ENCODE data around the gene MXRA8.

Gene MXRA8

DNA sequence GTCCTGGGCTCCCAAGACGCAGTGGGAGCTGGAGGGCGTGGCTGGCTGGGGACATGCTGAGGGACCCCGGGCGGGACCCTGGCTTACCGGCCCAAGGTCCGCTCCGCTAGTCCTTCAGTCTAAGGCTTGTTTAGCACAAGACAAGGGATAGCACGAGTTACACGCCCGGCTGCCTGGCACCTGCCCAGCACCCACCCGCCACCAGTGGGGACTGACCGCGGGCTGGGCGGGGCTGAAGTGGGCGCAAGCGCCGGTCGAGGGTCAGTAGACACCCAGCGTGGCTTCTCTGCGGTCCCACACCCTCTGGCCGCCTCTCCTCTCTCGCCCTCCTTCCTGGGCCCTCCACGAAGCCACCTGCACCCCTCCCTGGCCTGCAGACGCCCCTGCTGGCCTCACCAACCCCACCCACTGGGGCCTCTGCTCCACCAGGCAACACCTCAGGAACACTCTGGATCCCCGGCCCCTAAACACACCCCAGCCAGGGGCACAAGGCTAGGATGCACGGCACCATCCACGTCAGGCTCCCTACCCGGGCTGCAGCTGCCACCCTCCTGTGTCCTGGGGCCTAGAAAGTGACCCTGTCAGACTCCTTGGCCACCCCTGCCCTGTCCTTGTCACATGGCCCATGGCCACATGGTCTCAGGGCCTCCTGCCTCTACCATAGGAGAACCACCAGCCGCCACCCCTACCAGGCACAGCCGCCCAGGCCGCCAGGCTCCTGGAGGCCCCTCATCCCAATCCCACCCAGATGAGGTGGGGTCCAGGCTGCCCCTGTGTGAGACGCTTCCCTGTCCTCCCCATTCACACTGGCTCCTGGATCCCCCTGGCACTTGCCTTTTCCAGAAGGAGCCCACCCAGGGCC is 21.2 kb downstream of the MXRA8 start:
- Mint-ChIP-seq H3K4me1 (ENCODE audit: low read depth in 2 of 2) (no peaks in the 10 kb centered on the region), H3K27ac (no peak overlapping the region), H3K9me3 (no peaks in the 10 kb centered on the region), H3K4me3 (no peak overlapping the region), H3K36me3 (ENCODE audit: insufficient read depth) (peaks cover 25% of the 10 kb centered on the region), H3K27me3 (no peaks in the 10 kb centered on the region)
- DNase-seq, result no peak
- ATAC-seq (replicated peaks), result no peak

DNA sequence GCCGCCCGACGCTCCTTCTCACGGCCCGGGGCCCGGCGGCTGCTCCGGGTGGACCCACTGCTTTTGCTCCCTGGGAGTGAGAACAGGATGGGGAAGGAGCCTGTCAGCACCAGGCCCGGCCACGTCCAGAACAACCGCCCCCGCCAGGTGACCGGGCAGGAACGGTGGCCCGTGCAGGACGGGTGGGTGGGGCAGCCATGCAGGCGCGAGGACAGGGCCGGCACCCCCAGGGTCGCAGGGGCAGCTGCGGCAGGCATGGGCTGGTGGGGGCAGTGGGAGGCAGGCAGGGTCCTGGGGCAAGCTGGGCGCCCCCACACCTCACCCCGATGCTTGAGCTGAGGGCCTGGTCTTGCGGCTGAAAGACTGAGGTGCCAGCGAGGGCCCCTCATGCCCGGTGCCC is 21.9 kb downstream of the MXRA8 start:
- Mint-ChIP-seq H3K9me3 (no peaks in the 10 kb centered on the region), H3K27me3 (no peaks in the 10 kb centered on the region), H3K27ac (no peak overlapping the region), H3K4me1 (ENCODE audit: low read depth in 2 of 2) (no peaks in the 10 kb centered on the region), H3K36me3 (ENCODE audit: insufficient read depth) (peaks cover 25% of the 10 kb centered on the region), H3K4me3 (no peak overlapping the region)
- DNase-seq, result no peak
- no peak for ATAC-seq (replicated peaks)

DNA sequence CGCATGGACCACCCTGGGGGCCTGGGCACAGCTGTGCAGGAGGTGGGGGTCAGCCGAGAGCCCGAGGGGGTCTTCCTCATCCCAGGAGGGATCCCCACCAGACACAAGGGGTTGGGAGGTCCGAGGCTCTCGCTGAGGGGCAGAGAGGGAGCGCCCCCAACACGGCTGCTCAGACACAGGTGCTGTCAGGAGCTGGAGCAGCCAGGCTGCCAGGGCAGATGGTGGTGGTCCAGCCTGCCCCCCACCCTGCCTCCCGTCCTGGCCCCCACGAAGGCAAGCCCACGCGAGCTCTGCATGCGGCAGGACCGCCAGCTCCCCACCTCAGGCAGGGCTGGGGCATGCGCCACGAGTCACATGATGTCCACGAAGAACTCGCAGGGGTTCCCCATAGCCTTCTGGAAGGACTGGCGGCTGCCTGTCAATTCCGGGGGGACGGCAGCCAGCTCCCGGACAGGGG is 22.5 kb downstream of the MXRA8 start:
- Mint-ChIP-seq H3K27me3 (no peaks in the 10 kb centered on the region), H3K4me3 (no peak overlapping the region), H3K27ac (no peak overlapping the region), H3K36me3 (ENCODE audit: insufficient read depth) (peaks cover 25% of the 10 kb centered on the region), H3K4me1 (ENCODE audit: low read depth in 2 of 2) (no peaks in the 10 kb centered on the region), H3K9me3 (no peaks in the 10 kb centered on the region)
- no peak for ATAC-seq (replicated peaks)
- no peak for DNase-seq

DNA sequence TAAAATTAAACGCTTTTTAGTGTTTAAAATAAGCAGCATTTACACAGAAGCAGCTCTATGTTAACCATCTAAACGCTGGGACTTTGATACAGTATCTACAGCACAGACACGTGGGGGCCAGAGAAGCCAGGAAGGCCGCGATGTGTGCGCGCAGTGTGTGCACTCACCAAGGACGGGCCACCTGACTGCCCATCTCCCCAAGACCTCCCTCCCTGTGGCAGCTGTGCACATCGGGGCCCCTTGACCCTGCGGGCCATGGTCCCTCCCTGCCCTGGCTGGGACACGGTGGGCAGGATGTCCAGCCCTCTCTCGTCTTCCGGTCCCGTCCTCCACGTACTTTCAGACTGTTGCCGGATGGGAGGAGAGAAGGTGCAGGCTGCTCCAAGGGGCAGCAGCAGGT is 23.1 kb downstream of the MXRA8 start:
- DNase-seq (no peak), ATAC-seq (replicated peaks) (no peak)
- Mint-ChIP-seq H3K27me3 (no peaks in the 10 kb centered on the region), H3K36me3 (ENCODE audit: insufficient read depth) (peaks cover 23% of the 10 kb centered on the region), H3K4me3 (no peak overlapping the region), H3K9me3 (no peaks in the 10 kb centered on the region), H3K4me1 (ENCODE audit: low read depth in 2 of 2) (no peaks in the 10 kb centered on the region), H3K27ac (no peak overlapping the region)

DNA sequence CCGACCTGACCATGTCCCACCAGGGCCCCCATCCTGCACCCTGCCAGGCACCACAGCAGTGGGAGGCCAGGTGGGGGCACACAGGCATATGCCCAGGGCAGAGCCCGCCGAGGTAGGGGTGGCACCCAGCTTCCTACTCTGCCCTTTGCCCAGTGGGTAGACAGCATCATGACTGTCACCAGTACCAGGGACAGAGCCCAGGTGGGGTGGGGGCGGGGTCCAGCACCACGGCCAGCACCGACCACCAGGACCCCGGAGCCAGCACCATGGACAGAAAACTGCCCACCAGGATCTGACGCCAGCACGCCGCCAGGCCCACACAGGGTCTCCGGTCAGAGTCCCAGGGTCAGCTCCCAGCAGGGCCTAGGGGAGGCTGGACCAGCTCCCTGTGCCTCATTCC is 23.5 kb downstream of the MXRA8 start:
- Mint-ChIP-seq H3K4me1 (ENCODE audit: low read depth in 2 of 2) (peaks cover 0 to 2% of the 10 kb centered on the region in 2 donors), H3K36me3 (ENCODE audit: insufficient read depth) (peaks cover 19% of the 10 kb centered on the region), H3K27ac (no peak overlapping the region), H3K27me3 (no peaks in the 10 kb centered on the region), H3K9me3 (no peaks in the 10 kb centered on the region), H3K4me3 (no peak overlapping the region)
- DNase-seq, result no peak
- ATAC-seq (replicated peaks), result no peak

DNA sequence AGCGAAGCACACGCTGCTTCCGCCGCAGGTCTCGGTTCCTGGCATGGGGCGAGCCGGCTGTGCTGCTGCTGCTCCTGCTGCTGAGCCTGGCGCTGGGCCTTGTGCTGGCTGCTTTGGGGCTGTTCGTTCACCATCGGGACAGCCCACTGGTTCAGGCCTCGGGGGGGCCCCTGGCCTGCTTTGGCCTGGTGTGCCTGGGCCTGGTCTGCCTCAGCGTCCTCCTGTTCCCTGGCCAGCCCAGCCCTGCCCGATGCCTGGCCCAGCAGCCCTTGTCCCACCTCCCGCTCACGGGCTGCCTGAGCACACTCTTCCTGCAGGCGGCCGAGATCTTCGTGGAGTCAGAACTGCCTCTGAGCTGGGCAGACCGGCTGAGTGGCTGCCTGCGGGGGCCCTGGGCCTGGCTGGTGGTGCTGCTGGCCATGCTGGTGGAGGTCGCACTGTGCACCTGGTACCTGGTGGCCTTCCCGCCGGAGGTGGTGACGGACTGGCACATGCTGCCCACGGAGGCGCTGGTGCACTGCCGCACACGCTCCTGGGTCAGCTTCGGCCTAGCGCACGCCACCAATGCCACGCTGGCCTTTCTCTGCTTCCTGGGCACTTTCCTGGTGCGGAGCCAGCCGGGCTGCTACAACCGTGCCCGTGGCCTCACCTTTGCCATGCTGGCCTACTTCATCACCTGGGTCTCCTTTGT is 24.7 kb downstream of the MXRA8 start:
- Mint-ChIP-seq H3K9me3 (no peaks in the 10 kb centered on the region), H3K4me1 (ENCODE audit: low read depth in 2 of 2) (peaks cover 0 to 5% of the 10 kb centered on the region in 2 donors), H3K27me3 (no peaks in the 10 kb centered on the region), H3K4me3 (no peak overlapping the region), H3K36me3 (ENCODE audit: insufficient read depth) (peaks cover 15% of the 10 kb centered on the region), H3K27ac (no peak overlapping the region)
- ATAC-seq (replicated peaks) (no peak), DNase-seq (no peak)

DNA sequence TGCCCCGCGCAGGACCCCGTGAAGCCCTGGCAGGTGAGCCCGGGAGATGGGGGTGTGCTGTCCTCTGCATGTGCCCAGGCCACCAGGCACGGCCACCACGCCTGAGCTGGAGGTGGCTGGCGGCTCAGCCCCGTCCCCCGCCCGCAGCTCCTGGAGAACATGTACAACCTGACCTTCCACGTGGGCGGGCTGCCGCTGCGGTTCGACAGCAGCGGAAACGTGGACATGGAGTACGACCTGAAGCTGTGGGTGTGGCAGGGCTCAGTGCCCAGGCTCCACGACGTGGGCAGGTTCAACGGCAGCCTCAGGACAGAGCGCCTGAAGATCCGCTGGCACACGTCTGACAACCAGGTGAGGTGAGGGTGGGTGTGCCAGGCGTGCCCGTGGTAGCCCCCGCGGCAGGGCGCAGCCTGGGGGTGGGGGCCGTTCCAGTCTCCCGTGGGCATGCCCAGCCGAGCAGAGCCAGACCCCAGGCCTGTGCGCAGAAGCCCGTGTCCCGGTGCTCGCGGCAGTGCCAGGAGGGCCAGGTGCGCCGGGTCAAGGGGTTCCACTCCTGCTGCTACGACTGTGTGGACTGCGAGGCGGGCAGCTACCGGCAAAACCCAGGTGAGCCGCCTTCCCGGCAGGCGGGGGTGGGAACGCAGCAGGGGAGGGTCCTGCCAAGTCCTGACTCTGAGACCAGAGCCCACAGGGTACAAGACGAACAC is 25.4 kb downstream of the MXRA8 start:
- peaks cover 18% of the 10 kb centered on the region for H3K36me3 Mint-ChIP-seq (ENCODE audit: insufficient read depth)
- H3K27me3 Mint-ChIP-seq, result no peaks in the 10 kb centered on the region
- DNase-seq, result no peak
- H3K27ac Mint-ChIP-seq, result no peak overlapping the region
- H3K4me1 Mint-ChIP-seq (ENCODE audit: low read depth in 2 of 2), result peaks cover 0 to 5% of the 10 kb centered on the region in 2 donors
- no peaks in the 10 kb centered on the region for H3K9me3 Mint-ChIP-seq
- ATAC-seq (replicated peaks), result no peak
- no peak overlapping the region for H3K4me3 Mint-ChIP-seq

DNA sequence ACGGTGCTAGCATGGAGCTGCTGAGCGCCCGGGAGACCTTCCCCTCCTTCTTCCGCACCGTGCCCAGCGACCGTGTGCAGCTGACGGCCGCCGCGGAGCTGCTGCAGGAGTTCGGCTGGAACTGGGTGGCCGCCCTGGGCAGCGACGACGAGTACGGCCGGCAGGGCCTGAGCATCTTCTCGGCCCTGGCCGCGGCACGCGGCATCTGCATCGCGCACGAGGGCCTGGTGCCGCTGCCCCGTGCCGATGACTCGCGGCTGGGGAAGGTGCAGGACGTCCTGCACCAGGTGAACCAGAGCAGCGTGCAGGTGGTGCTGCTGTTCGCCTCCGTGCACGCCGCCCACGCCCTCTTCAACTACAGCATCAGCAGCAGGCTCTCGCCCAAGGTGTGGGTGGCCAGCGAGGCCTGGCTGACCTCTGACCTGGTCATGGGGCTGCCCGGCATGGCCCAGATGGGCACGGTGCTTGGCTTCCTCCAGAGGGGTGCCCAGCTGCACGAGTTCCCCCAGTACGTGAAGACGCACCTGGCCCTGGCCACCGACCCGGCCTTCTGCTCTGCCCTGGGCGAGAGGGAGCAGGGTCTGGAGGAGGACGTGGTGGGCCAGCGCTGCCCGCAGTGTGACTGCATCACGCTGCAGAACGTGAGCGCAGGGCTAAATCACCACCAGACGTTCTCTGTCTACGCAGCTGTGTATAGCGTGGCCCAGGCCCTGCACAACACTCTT is 26.2 kb downstream of the MXRA8 start:
- H3K27ac Mint-ChIP-seq, result no peak overlapping the region
- no peaks in the 10 kb centered on the region for H3K9me3 Mint-ChIP-seq
- no peak for ATAC-seq (replicated peaks)
- DNase-seq, result no peak
- peaks cover 17% of the 10 kb centered on the region for H3K36me3 Mint-ChIP-seq (ENCODE audit: insufficient read depth)
- no peaks in the 10 kb centered on the region for H3K27me3 Mint-ChIP-seq
- H3K4me1 Mint-ChIP-seq (ENCODE audit: low read depth in 2 of 2), result peaks cover 0 to 9% of the 10 kb centered on the region in 2 donors
- H3K4me3 Mint-ChIP-seq, result no peak overlapping the region

DNA sequence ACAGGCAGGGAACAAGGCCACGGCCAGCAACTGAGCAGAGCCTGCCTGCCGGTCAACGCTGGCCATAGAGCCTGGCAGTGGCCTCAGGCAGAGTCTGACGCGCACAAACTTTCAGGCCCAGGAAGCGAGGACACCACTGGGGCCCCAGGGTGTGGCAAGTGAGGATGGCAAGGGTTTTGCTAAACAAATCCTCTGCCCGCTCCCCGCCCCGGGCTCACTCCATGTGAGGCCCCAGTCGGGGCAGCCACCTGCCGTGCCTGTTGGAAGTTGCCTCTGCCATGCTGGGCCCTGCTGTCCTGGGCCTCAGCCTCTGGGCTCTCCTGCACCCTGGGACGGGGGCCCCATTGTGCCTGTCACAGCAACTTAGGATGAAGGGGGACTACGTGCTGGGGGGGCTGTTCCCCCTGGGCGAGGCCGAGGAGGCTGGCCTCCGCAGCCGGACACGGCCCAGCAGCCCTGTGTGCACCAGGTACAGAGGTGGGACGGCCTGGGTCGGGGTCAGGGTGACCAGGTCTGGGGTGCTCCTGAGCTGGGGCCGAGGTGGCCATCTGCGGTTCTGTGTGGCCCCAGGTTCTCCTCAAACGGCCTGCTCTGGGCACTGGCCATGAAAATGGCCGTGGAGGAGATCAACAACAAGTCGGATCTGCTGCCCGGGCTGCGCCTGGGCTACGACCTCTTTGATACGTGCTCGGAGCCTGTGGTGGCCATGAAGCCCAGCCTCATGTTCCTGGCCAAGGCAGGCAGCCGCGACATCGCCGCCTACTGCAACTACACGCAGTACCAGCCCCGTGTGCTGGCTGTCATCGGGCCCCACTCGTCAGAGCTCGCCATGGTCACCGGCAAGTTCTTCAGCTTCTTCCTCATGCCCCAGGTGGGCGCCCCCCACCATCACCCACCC is 27.0 kb downstream of the MXRA8 start, which contains the start of gene TAS1R3:
TSS of gene TAS1R3 (plus strand) at position 213 of the 898 bp plus-strand sequence. CDS start at position 279, 66 bp downstream.
- DNase-seq (no peak), ATAC-seq (replicated peaks) (no peak)
- Mint-ChIP-seq H3K9me3 (no peaks in the 10 kb centered on the region), H3K36me3 (ENCODE audit: insufficient read depth) (peaks cover 16% of the 10 kb centered on the region), H3K27ac (no peak within 1 kb of the TSS), H3K4me3 (no peak within 1 kb of the TSS), H3K27me3 (no peaks in the 10 kb centered on the region), H3K4me1 (ENCODE audit: low read depth in 2 of 2) (peaks cover under 1 to 9% of the 10 kb centered on the region in 2 donors)

DNA sequence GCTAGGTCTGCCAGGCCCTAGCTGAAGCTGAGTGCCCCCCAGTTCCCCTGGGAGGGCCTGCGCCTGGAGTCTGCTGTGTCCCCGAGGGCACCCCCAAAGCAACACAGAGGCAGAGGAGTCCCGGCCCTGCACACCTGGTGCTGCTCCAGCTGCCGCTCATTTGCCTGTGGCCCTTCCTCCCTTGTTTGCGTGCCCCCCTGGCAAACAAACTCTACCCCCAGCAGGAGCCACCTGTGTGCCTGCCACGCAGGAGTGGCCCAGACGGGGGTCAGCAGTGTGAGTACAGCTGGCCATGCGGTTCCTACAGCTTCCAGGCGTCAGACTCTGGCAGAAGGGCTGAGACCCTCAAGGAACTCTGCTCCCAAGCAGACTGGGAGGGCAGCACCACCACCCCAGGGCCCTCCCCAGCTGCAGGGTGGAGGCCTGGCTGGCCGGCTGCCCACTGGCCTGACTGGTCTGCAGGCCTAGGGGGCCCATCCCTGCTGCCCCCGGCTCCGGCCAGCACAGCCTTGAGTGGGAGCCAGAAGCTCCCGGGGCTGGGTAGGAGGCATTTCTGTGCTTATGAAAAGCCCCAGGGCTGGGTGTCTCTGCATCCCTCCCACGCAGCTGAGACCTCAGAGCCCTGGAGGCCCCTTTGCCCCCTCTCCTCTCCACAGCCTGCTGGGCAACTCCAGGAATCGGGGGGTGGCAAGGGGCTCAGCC is 27.8 kb downstream of the MXRA8 start:
- H3K27me3 Mint-ChIP-seq, result no peaks in the 10 kb centered on the region
- ATAC-seq (replicated peaks), result no peak
- H3K4me3 Mint-ChIP-seq, result no peak overlapping the region
- H3K36me3 Mint-ChIP-seq (ENCODE audit: insufficient read depth), result peaks cover 16% of the 10 kb centered on the region
- no peak overlapping the region for H3K27ac Mint-ChIP-seq
- DNase-seq, result no peak
- H3K4me1 Mint-ChIP-seq (ENCODE audit: low read depth in 2 of 2), result peaks cover 6 to 14% of the 10 kb centered on the region in 2 donors
- H3K9me3 Mint-ChIP-seq, result no peaks in the 10 kb centered on the region

DNA sequence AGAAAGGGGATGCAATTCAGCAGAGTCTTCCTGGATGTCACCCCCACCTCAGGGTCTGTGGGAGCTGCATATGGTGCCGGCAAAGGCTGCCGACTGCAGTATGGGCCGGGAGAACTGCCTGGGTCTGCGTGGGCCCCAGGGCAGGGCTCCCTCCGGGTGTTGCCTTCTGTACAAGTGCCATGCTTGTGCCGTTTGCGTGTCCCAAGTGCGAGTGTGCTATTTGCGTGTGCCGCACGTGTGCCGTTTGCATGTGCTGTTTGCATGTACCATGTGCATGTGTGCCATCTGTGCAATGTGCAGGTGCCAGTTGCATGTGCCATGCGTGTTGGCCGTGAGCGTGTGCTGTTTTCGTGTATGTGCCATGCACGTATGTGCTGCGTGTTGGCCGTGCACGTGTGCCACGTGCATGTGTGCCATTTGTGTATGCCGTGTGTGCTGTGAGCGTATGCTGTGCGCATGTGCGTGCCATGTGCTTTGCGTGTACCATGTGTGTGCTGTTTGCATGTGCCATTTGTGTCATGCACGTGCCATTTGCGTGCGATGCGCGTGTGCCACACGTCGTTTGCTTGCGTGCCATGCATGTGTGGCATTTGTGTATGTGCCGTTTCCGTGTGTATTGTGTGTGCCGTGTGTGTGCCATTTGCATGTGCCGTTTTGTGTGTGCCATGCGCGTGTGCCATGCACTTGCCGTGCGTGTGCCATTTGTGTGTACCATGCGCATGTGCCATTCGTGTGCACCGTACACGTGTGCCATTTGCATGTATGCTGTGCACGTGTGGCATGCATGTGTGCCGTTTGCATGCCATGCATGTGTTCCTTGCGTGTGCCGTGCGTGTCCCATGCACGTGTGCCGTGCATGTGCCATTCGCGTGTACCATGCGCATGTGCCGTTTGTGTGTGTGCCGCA is 28.8 kb downstream of the MXRA8 start:
- H3K27ac Mint-ChIP-seq, result no peak overlapping the region

More for the DNA sequence above, 28.8 kb downstream of the MXRA8 start:
- Mint-ChIP-seq H3K36me3 (ENCODE audit: insufficient read depth) (peaks cover 17% of the 10 kb centered on the region), H3K9me3 (no peaks in the 10 kb centered on the region), H3K4me3 (no peak overlapping the region), H3K27me3 (no peaks in the 10 kb centered on the region), H3K4me1 (ENCODE audit: low read depth in 2 of 2) (peaks cover 7 to 17% of the 10 kb centered on the region in 2 donors)
- ATAC-seq (replicated peaks), result no peak
- DNase-seq, result no peak

All from effector memory CD8-positive, alpha-beta T cell (primary cell).